H1 (cell line): ENCODE results near the gene TCEA3. TPM values are rescaled to one million over a fixed set of nuclear protein-coding genes. Genes with fewer than 3 reads are reported as not detected.

Experiments
- NANOG ChIP-seq: IDR thresholded peaks from 2 replicates; pipeline ENCODE4 v1.6.1; 2011; ENCODE audit warnings: low read length, low read depth, mild to moderate bottlenecking, inconsistent platforms; ENCODE audit not compliant: insufficient read depth, poor library complexity, severe bottlenecking
- SAP30 ChIP-seq: fragments of 300-600 bp; sonication (generic); IDR thresholded peaks from 2 replicates; pipeline ENCODE4 v1.7.1; 2012; ENCODE audit warnings: low read length, moderate library complexity, mild to moderate bottlenecking, inconsistent platforms; ENCODE audit not compliant: insufficient read depth, insufficient replicate concordance
- SIN3A ChIP-seq, 2 experiments: IDR thresholded peaks in 1 of 2; conservative IDR thresholded peaks in 1 of 2; 2 replicates each; pipeline ENCODE4 v1.6.1; 2011 to 2012; ENCODE audit warnings: low read length in 2 of 2, improper control_type of control experiment in 1 of 2, low read depth in 1 of 2, mild to moderate bottlenecking in 1 of 2
- SP4 ChIP-seq: IDR thresholded peaks from 2 replicates; pipeline ENCODE4 v1.6.1; 2012; ENCODE audit warnings: low read length, inconsistent platforms
- YY1 ChIP-seq: IDR thresholded peaks from 2 replicates; pipeline ENCODE4 v1.6.1; 2011; ENCODE audit warnings: low read depth, mild to moderate bottlenecking, low read length
- polyA plus RNA-seq, 7 experiments: library from polyadenylated mRNA; depleted of rRNA in 3 of 7; stranded (reverse) in 5 of 7; unstranded in 2 of 7; fragments of >200 nt in 5 of 7; fragments of 200-250 nt in 2 of 7; gene quantifications; 1 replicate in 5 of 7; 2 replicates in 1 of 7; 4 replicates in 1 of 7; pipeline versions ENCODE4 v1.2.1 to v1.2.3, GENCODE V29; 2011 to 2013; ENCODE audit warnings: missing spikeins in 2 of 7, mixed read lengths in 2 of 7
- total RNA-seq: library from RNA; stranded (reverse); fragmentation: NEBNext Ultra II Directional; extraction: Animal tissue kit (Norgen Biotek cat#: 25700); gene quantifications from 2 replicates; pipeline ENCODE4 v1.2.1, GENCODE V29; 2021
- TF ChIP-seq, protein P1 (sequence below): IDR thresholded peaks from 2 replicates; pipeline ENCODE4 v1.6.1; 2012; ENCODE audit warnings: low read length, inconsistent platforms

The TCEA3 gene
- total and polyA plus RNA-seq, 2 of the 8 experiments (the other 6 are each of a cell fraction or from before 2014, with no cell fraction given) = 0.08 TPM; not detected in 1

DNA sequence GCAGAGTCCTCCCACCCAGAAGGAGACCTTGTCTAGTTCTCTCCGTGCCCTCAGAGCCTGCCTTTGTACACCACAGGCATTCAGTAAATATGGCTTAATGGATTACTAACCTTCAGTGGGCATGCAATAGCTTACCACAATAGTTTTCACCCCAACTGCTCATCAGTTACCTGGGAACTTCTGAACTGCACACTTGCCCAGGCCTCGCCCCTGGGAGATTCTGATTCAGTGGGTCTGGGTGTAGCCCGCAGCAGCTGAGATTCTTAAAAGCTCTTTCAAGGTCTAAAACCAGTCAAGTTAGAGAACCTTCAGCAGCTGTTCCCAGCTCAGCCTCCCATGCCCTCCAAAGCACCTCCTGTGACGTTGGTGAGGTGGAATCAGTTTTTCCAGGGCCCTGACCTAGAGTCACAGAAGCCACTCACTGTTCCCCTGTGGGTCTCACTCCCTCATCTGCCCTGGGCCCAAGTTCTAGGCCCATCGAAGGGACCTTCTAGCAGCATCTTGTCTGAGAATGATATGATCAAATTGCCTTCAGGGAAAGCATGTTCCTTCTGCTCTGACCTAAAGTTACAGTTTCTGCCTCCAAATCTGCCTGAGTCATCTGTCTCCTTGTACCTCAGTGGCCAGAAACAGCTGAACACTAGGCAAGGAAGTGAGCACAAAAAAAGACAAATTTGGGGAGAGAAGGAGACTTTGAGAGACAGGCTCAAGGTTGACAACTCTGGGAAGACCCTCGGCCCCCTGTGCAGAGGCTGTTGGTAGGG, 48.7 kb upstream of the TCEA3 start (continued):
- TF ChIP-seq YY1 = no peak
- TF ChIP-seq SIN3A (conservative IDR thresholded peaks at IDR 0.05 in 1 of 2, IDR thresholded peaks at IDR 0.05 in 1 of 2; ENCODE audit: low read depth in 1 of 2, low read length in 2 of 2) = no peak
- no peak for TF ChIP-seq NANOG
- no peak for TF ChIP-seq SAP30
- TF ChIP-seq, protein P1, sequence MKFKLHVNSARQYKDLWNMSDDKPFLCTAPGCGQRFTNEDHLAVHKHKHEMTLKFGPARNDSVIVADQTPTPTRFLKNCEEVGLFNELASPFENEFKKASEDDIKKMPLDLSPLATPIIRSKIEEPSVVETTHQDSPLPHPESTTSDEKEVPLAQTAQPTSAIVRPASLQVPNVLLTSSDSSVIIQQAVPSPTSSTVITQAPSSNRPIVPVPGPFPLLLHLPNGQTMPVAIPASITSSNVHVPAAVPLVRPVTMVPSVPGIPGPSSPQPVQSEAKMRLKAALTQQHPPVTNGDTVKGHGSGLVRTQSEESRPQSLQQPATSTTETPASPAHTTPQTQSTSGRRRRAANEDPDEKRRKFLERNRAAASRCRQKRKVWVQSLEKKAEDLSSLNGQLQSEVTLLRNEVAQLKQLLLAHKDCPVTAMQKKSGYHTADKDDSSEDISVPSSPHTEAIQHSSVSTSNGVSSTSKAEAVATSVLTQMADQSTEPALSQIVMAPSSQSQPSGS = no peak
- no peak for TF ChIP-seq SP4
- TF ChIP-seq, all 59 proteins: peak for 0
